NT2/D1 (cell line): ENCODE results near the gene KRT25.

ENCODE experiments used
- YY1 ChIP-seq: IDR thresholded peaks from 2 replicates; pipeline ENCODE4 v1.6.1; 2011; ENCODE audit not compliant: insufficient read length, insufficient read depth
- ZNF274 ChIP-seq: IDR thresholded peaks from 2 replicates; pipeline ENCODE4 v1.6.1; 2011; ENCODE audit warnings: mild to moderate bottlenecking, low read depth, low read length

- no peak for TF ChIP-seq YY1
- TF ChIP-seq ZNF274 = no peak
Measured at GRCh38 chr17:40718930-40719329, 36.2 kb downstream of the KRT25 start.
